Stimulated activated naive CD8-positive, alpha-beta T cell treated with anti-CD3 and anti-CD28 coated beads, Interleukin-15, Interleukin-2, amounts not matched to agents 100 U/mL and 50 U/mL, for 24 hours (primary cell): ENCODE data around the gene ABCC3.

Experiments
- ATAC-seq: fragments of 150-1000 bp; cut with Tn5 transposase; one replicate; pipeline ENCODE4 v1.10.0; 2021
- DNase-seq: peaks from one replicate; pipeline ENCODE4 v3.0.0; 2021

The ABCC3 gene

DNA sequence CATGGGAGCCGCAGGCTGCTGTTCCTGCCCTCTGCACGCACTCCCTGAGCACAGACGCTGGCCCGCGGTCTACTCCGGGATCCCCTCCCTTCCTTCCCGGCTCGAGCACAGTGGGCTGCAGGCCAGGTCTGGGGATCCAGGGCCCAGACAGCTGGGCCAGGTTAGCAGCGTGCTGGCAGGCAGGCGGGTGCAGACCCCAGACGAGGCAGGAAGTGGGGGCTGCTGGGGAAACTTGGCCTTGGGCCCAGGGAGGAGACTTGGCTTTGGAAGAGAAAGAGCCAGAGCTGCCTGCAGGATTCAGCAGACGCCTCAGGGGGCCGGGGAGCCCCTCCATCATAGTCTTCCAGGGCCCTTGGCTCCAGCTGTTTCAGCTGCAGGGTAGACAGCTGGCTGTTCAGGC lies 30.2 kb upstream of the ABCC3 start:
- DNase-seq (no peak), ATAC-seq (no peak)

GRCh38 chr17:50605429-50605828 lies 29.3 kb upstream of the ABCC3 start:
- no peak for DNase-seq
- no peak for ATAC-seq

DNA sequence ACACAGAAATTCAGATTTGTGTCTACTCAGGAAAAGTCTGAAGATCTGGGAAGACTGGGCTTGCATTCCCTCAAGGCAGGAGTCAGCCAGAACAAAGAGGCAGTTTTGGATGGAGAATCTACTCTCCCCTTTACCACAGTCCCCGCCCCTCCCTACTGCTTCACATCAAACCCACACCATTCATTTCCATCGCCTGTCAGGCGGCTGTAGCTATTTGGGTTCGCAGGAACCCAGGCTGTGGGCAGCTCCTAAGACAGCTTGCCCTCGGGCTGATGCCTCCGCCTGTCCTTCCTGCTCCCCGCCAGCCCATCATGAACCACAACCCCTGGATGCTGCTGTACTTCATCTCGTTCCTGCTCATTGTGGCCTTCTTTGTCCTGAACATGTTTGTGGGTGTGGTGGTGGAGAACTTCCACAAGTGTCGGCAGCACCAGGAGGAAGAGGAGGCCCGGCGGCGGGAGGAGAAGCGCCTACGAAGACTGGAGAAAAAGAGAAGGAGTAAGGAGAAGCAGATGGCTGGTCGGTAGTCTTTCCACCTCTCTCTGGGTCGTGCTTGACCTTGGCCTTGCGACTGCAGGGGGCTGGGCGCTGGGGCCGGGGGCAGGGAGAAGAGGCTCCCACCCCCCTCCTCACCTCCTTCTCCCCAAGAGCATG lies 27.0 kb upstream of the ABCC3 start:
- no peak for DNase-seq
- ATAC-seq = no peak

DNA sequence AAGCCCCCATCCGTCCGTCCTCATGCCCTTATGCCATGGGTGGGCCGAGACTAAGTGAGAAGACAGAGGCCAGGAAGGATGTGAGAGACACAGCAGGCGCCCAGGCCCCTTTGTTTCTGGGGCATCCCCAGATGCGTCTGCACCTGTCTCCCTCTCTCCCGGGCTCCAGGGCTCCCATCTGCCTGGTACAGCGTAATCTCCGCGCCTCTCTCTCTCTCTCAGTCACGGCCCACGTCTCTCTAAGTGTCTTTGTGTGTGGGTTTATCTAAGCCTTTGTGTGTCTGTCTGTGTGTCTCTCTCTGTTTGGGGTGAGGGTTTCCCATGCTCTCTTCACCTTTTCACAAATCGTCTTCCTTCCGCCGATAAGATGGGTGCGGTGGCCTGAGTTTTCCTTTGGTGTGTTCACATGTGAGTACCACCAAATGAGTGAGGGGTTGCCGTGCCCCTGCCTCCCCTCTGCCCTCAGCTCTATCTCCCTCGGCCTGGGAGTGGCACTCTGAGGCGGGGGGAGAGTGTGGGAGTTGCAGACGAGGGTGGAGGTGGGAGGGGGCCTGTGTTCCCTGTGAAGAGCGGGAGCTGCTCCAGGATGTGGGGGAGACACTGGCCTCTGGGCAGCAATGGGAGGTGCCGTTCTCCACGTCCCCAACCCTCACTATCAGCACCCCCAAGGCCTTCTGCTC lies 25.8 kb upstream of the ABCC3 start:
- no peak for ATAC-seq
- DNase-seq = no peak

GRCh38 chr17:50609380-50610074 lies 25.2 kb upstream of the ABCC3 start:
- DNase-seq (no peak), ATAC-seq (no peak)

GRCh38 chr17:50611634-50612033 lies 23.0 kb upstream of the ABCC3 start:
- ATAC-seq = no peak

GRCh38 chr17:50612281-50612680 lies 22.4 kb upstream of the ABCC3 start:
- no peak for DNase-seq
- ATAC-seq = no peak

More at GRCh38 chr17:50611634-50612033, 23.0 kb upstream of the ABCC3 start:
- DNase-seq = no peak

DNA sequence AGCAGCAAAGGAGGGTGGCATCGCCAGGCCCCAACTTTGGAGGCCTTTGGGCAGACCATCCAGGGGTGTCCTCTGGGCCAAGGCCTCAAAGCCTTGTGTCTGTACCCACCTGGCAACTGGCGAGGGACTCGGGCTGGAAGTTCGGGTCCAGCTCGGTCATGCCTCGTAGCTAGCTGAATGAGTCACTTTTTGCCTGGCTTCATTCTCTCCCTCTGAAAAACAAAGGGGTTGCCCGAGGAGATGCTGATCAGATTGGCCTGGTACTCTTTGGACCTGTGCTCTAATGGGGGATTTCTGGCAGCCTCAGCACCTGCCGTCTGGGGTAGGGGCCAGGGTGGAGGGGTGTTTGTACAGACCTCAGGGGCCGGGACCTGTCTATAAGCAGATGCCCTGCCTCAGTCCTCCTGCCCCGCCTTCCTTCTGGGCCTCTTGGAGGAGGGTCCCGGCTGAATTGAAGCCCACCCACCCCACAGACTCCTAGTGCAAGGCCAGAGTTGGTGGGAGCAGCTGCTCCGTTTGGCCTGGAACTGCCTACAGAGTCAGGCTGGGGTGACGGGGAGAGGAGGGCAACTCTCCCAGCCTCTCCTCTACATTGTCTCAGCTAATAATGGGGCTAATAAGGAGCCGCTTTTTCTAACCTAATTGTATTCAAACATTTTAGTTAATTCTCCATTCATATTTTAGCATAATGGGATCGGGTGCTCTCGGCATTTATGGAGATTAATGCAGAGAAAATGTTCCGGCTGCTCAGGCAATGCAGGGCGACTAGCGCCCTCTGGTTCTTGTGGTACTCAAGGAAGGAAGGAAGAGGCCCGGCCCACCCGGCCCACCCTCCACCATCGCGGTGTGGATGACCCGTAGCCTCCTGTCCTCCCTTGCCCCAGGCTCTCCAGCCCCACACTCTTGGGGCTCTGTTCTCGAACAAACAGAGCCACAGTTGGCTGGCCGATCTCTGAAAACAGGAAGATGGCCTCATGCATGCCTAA lies 21.4 kb upstream of the ABCC3 start:
- DNase-seq = no peak
- no peak for ATAC-seq

DNA sequence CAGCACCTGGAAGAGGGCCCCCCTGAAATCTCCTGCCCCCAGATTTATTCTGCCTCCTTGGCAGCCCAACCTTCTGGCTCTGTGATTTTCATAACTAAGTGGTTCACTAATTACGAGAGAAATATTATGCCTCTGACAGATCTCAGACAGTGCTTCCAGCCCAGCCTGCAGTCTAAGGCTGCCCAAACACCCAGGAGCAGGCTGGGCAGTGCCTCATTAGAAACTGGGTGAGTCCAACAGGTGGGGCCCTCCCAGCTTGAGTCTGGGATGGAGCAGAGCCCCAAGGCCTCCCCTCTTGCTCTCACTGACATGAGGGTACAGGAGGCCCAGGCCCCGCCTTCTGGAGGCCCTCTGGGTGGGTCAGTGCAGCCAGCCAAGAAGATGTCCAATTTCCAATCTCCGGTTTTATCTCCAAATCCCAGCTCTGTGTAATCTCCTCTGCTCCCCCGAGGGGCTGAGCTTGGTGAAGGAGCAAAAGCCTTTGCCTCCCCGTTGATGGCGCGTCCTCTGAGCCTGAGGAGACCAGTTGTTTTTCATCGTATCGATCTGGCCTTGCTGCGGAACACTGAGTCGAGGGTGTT lies 20.1 kb upstream of the ABCC3 start:
- DNase-seq = no peak
- ATAC-seq = no peak

DNA sequence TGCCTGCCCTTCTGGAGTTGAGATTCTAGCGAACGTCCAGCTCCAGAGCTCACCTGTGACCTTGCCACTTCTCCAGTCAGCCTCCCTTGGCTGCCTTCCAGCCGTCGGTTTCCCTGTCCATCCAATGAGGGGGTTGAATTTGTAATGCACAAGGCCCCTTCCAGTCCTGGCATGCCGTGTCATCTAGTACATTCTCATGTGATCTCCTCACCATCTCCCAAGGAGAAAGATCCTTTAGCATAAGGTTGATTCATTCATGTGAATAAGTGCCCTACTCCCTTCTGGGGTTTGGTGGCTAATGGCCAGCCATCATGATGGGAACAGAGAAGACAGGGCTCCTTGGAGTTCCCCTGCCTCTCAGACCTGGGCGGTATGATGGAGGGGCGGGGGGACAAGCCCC lies 18.9 kb upstream of the ABCC3 start:
- ATAC-seq = no peak

DNA sequence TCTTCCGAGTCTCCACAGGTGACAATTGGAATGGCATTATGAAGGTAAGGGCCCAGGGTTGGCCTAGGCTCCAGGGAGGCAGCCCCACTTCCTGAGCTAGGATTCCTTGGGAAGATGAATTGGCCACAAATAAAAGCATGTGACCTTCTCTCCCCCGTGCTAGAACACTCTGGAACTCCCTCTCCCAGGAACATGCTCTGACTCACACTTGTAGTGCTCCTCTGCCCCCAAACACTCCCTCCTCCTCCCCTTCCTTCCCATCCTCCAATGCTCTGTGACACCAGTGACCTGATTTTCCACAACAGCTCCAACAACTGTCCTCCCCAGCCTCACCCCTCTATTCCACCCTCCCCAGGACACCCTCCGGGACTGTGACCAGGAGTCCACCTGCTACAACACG lies 16.4 kb upstream of the ABCC3 start:
- no peak for ATAC-seq
- DNase-seq = no peak

More for the DNA sequence above, 18.9 kb upstream of the ABCC3 start:
- no peak for DNase-seq

DNA sequence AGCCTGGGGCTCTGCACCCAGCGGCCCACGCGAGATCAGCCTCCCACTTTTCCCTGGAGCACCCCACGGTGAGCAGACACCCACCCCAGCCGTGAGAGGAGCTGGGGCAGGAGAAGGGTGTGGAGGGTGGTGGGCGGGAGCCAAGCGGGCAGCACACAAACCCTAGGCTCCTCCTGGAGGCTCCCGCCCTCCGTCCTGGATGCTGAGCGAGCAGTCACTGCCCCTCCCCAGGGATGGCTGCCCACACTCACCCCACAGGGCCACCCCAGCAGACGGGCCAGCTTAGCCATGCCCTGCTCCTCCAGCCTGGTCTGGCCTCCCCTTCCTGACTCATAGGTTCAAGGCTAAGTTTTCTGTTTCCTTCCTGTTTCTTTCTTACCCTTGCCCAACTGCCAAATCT lies 15.7 kb upstream of the ABCC3 start:
- DNase-seq (no peak), ATAC-seq (no peak)

DNA sequence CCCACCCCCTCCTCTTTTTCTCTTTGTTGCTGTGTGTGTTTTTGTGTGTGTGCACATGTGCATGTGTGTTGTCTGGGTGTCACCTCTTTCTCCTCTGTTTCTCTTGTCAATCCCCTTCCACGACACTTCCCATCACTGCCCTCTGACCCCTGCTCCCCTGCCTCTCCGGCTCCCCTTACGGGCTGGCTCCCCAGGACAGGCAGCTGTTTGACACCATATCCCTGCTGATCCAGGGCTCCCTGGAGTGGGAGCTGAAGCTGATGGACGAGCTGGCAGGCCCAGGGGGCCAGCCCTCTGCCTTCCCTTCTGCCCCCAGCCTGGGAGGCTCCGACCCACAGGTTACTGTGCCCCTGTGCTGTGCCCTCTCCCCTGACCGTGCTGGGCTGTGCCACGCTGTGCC lies 15.2 kb upstream of the ABCC3 start:
- DNase-seq = no peak
- ATAC-seq = no peak

DNA sequence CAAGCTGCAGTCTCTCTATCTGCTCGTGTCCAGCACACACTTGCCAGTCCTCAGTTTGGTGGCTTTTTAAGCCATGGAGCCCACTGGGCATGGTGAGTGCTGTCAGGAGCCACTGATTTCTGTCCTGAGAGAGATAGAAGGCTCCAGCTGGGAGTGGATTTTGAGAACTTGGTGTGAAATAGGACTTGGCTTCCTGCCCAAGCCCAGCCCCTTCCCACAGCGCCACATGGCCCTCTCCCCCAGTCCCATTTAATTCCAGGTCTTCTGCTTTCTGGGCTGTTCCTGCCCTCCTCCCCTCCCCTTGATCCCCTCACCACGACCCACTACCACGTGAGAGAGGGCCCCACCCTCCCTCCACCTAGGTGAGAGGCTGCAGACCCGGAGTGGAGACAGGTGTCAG lies 14.4 kb upstream of the ABCC3 start:
- DNase-seq = no peak
- no peak for ATAC-seq

GRCh38 chr17:50620858-50621257 lies 13.8 kb upstream of the ABCC3 start:
- DNase-seq (no peak), ATAC-seq (no peak)

GRCh38 chr17:50621574-50622031 lies 13.1 kb upstream of the ABCC3 start:
- ATAC-seq = no peak
- DNase-seq = no peak

GRCh38 chr17:50624321-50624934 lies 10.3 kb upstream of the ABCC3 start:
- ATAC-seq (no peak), DNase-seq (no peak)

DNA sequence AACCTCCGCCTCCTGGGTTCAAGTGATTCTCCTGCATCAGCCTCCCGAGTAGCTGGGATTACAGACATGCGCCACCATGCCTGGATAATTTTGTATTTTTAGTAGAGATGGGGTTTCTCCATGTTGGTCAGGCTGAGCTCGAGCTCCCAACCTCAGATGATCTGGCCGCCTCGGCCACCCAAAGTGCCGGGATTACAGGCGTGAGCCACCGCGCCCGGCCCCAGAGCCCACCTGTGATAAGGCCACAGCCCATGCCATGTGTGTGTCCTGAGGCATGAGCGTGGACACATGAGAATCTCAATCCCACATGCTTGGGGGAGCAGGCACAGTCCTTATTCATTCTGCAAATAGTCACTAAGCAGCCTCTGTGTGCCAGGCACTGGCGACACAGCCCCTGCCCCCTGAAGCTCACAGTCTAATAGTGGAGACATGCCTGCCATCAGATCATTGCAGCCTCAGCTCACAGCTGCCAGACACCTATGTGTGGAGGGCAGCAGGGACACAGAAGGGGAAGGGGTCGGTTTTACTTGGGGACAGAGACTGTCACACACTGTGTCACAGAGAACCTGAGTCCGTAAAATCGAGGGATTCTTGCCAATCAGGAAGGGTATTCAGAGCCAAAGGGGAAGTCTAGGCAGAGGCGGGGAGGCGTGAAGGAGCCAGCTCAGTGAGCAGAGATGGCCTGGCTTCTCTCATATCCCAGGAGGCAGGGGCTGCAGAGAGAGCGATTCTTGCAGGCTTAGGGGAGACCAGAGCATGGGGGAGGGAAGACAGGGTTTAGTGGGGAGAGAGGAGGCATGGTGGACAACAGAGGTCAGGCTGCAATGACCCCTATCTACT lies 9.4 kb upstream of the ABCC3 start:
- ATAC-seq = no peak

DNA sequence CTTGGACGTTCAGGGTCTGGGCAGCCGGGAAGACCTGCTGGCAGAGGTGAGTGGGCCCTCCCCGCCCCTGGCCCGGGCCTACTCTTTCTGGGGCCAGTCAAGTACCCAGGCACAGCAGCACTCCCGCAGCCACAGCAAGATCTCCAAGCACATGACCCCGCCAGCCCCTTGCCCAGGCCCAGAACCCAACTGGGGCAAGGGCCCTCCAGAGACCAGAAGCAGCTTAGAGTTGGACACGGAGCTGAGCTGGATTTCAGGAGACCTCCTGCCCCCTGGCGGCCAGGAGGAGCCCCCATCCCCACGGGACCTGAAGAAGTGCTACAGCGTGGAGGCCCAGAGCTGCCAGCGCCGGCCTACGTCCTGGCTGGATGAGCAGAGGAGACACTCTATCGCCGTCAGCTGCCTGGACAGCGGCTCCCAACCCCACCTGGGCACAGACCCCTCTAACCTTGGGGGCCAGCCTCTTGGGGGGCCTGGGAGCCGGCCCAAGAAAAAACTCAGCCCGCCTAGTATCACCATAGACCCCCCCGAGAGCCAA lies 8.6 kb upstream of the ABCC3 start:
- DNase-seq (peak; percentile 76), ATAC-seq (peak; percentile 63)

More for the DNA sequence above, 9.4 kb upstream of the ABCC3 start:
- DNase-seq = no peak
